K562 (cell line): ENCODE results near the gene LYPD5. TPM values are rescaled to one million over a fixed set of nuclear protein-coding genes. Genes with fewer than 3 reads are reported as not detected.
"Not testable (repeated sequence)": the region's sequence is repeated elsewhere in the genome, so short reads cannot be mapped to it uniquely, and the experiment has no call there.

Experiments
- ATAC-seq: fragments of 200-7000 bp; cut with Tn5 transposase; 3 replicates; pipeline ENCODE4 v1.9.1; 2020; ENCODE audit warnings: moderate library complexity
- BruUV-seq: library from RNA; stranded (reverse); fragments of 400-500 nt; replicated peaks from 2 replicates; lab custom pipeline; 2021; lab: Mats Ljungman, UMichigan
- CTCF ChIA-PET: fragments of 300-600 bp; formaldehyde crosslinking; extraction: SDS; loops from one replicate; lab custom pipeline; 2021; ENCODE audit warnings: low intra/inter-chr PET ratio; lab: Yijun Ruan, JAX
- POLR2A ChIA-PET: fragments of 300-600, 350-650 bp; sonication (Branson Sonifier 250); formaldehyde crosslinking; extraction: SDS; loops from one replicate; lab custom pipeline; 2021; ENCODE audit warnings: antibody characterized with exemption, inconsistent platforms; lab: Yijun Ruan, JAX
- DNase-seq, 4 experiments: peaks; one replicate each; pipeline versions ENCODE4 v3.0.0 to v3.0.0-alpha.2; 2011 to 2018; ENCODE audit warnings: low spot score in 3 of 4, mixed read lengths in 3 of 4; ENCODE audit errors: extremely low read depth in 1 of 4
- FAIRE-seq: peaks from 2 replicates; lab custom pipeline; 2011; peaks lifted over from hg19 to GRCh38; lab: Jason Lieb, UNC
- H2AFZ ChIP-seq: 2 replicates; pipeline ENCODE4 v1.6.0; 2011; ENCODE audit warnings: low read depth, low read length, control low read depth, inconsistent platforms
- H3K27ac ChIP-seq: fragments of 200-600 bp; 3 replicates; pipeline ENCODE4 v1.8.0; 2011; ENCODE audit warnings: low read depth, mild to moderate bottlenecking, control low read depth, inconsistent platforms, low read length, moderate library complexity, mixed read lengths; ENCODE audit errors: extremely low read depth
- H3K27me3 ChIP-seq, 2 experiments: fragments of 300-600 bp in 1 of 2; 2 replicates in 1 of 2; 3 replicates in 1 of 2; pipeline versions ENCODE4 v1.6.0 to v1.8.0; 2011; ENCODE audit warnings: inconsistent platforms in 2 of 2, low read length in 2 of 2, mild to moderate bottlenecking in 1 of 2, mixed read lengths in 1 of 2, moderate library complexity in 1 of 2; ENCODE audit not compliant: control insufficient read depth in 2 of 2, insufficient read depth in 2 of 2
- H3K36me3 ChIP-seq: fragments of 300-600 bp; 3 replicates; pipeline ENCODE4 v1.8.0; 2011; ENCODE audit warnings: mild to moderate bottlenecking, low read length, inconsistent platforms; ENCODE audit not compliant: control insufficient read depth, insufficient read depth
- H3K4me1 ChIP-seq, 2 experiments: fragments of 200-600 bp in 1 of 2; replicated peaks in 1 of 2; 2 replicates in 1 of 2; 3 replicates in 1 of 2; pipeline versions ENCODE4 v1.5.1 to v1.8.0; 2011; ENCODE audit warnings: inconsistent platforms in 2 of 2, low read length in 2 of 2, mild to moderate bottlenecking in 1 of 2, mixed read lengths in 1 of 2, moderate library complexity in 1 of 2; ENCODE audit not compliant: control insufficient read depth in 2 of 2, insufficient read depth in 2 of 2
- H3K4me2 ChIP-seq: 2 replicates; pipeline ENCODE4 v1.6.1; 2011; ENCODE audit warnings: low read length, control low read depth, inconsistent platforms, mixed read lengths; ENCODE audit not compliant: insufficient read depth
- H3K4me3 ChIP-seq: fragments of 200-600 bp; sonication (generic), shearing (Covaris generic); 2 replicates; pipeline ENCODE4 v1.5.1; 2016; ENCODE audit warnings: control low read depth, inconsistent platforms
- H3K79me2 ChIP-seq: fragments of 200-600 bp; 3 replicates; pipeline ENCODE4 v1.8.0; 2011; ENCODE audit warnings: low read length, inconsistent platforms; ENCODE audit not compliant: control insufficient read depth, insufficient read depth
- H3K9ac ChIP-seq, 2 experiments: 2 replicates each; pipeline versions ENCODE4 v1.6.0 to v1.6.1; 2011; ENCODE audit warnings: low read depth in 2 of 2, low read length in 2 of 2, control low read depth in 1 of 2, inconsistent platforms in 1 of 2, mild to moderate bottlenecking in 1 of 2, mixed read lengths in 1 of 2; ENCODE audit not compliant: insufficient read depth in 1 of 2
- H3K9me1 ChIP-seq: one replicate; pipeline ENCODE4 v1.6.0; 2011; ENCODE audit warnings: inconsistent platforms, mild to moderate bottlenecking, low read length, moderate library complexity; ENCODE audit not compliant: control insufficient read depth, insufficient read depth
- H3K9me3 ChIP-seq: replicated peaks from 2 replicates; pipeline ENCODE4 v1.5.1; 2011; ENCODE audit warnings: low read depth, low read length, inconsistent platforms; ENCODE audit not compliant: control insufficient read depth, insufficient read depth
- H4K20me1 ChIP-seq: replicated peaks from 2 replicates; pipeline ENCODE4 v1.6.1; 2011; ENCODE audit warnings: low read length, inconsistent platforms, mixed read lengths; ENCODE audit not compliant: control insufficient read depth, insufficient read depth
- CREB3L1 ChIP-seq: fragments of 450-650 bp; IDR thresholded peaks from 2 replicates; pipeline ENCODE4 v1.6.1; 2014; ENCODE audit warnings: low read depth, mild to moderate bottlenecking, moderate library complexity, borderline replicate concordance
- E2F5 ChIP-seq: sonication (generic); formaldehyde crosslinking; IDR thresholded peaks from 2 replicates; pipeline ENCODE4 v1.8.0; 2022; ENCODE audit warnings: mild to moderate bottlenecking, missing genetic modification reagents
- GATAD2A ChIP-seq: fragments of 450-650 bp; IDR thresholded peaks from 2 replicates; pipeline ENCODE4 v1.6.1; 2017
- L3MBTL2 ChIP-seq: fragments of 450-650 bp; IDR thresholded peaks from 2 replicates; pipeline ENCODE4 v1.6.1; 2016; ENCODE audit warnings: mild to moderate bottlenecking, moderate library complexity
- MLLT1 ChIP-seq, 2 experiments: fragments of 450-650 bp; IDR thresholded peaks; 2 replicates each; pipeline ENCODE4 v1.6.1; 2016
- POLR2G ChIP-seq: fragments of 200-400 bp; formaldehyde crosslinking; IDR thresholded peaks from 2 replicates; pipeline ENCODE4 v1.6.1; 2017; ENCODE audit warnings: low read depth, mild to moderate bottlenecking, antibody characterized with exemption, low read length, moderate library complexity
- POLR3G ChIP-seq: IDR thresholded peaks from 2 replicates; pipeline ENCODE4 v1.6.1; 2011; ENCODE audit not compliant: insufficient read length, insufficient replicate concordance; ENCODE audit errors: extremely low read depth
- RBM39 ChIP-seq: fragments of 200-400 bp; formaldehyde crosslinking; optimal IDR thresholded peaks from 2 replicates; pipeline ENCODE3; 2018; ENCODE audit warnings: low read depth, low read length
- SETDB1 ChIP-seq: IDR thresholded peaks from one replicate; pipeline ENCODE4 v1.6.1; 2012; ENCODE audit warnings: low read length, control low read depth, inconsistent platforms
- SMARCC2 ChIP-seq: fragments of 450-650 bp; IDR thresholded peaks from 2 replicates; pipeline ENCODE4 v1.6.1; 2017; ENCODE audit warnings: antibody characterized with exemption, moderate library complexity, mild to moderate bottlenecking, low read depth
- SUPT5H ChIP-seq: fragments of 450-650 bp; IDR thresholded peaks from 2 replicates; pipeline ENCODE4 v1.6.1; 2016
- ZBED1 ChIP-seq: IDR thresholded peaks from 2 replicates; pipeline ENCODE4 v1.6.1; 2014
- ZMIZ1 ChIP-seq, 2 experiments: fragments of 150-350 bp in 1 of 2; IDR thresholded peaks; 2 replicates each; pipeline ENCODE4 v1.6.1; 2012 to 2016; ENCODE audit warnings: low read depth in 2 of 2, low read length in 2 of 2, mild to moderate bottlenecking in 1 of 2, moderate library complexity in 1 of 2
- WGBS: fragments of 100-300 bp; shearing (Covaris generic); methylation state at CpG from one replicate; pipeline ENCODE4 v1.1.6; 2016; ENCODE audit warnings: low coverage, mixed read lengths; ENCODE audit not compliant: insufficient coverage; ENCODE audit errors: missing lambda C conversion rate; 5-methylcytosine and 5-hydroxymethylcytosine counted together
- in situ Hi-C: fragments of 300-500 bp; cut with MboI; formaldehyde crosslinking; loops from 4 replicates; pipeline ENCODE4 v1.15.0; 2018; ENCODE audit warnings: inconsistent platforms, mixed read lengths
- intact Hi-C: fragments of 100-400 bp; cut with micrococcal nuclease; formaldehyde crosslinking; loops from 2 replicates; pipeline ENCODE4 v1.14.2; 2022
- polyA plus RNA-seq, 8 experiments: library from polyadenylated mRNA; depleted of rRNA in 4 of 8; stranded (reverse) in 5 of 8; unstranded in 3 of 8; fragments of >200 nt; fragmentation: Nextera tagmentation in 2 of 8; fragmentation: Illumina TruSeq in 1 of 8; extraction: Ambion mirVana in 2 of 8; extraction: Trizol in 1 of 8; gene quantifications; 2 replicates each; pipeline versions ENCODE4 v1.2.1 to v1.2.3, GENCODE V29; 2011 to 2014; ENCODE audit warnings: inconsistent platforms in 1 of 8, missing spikeins in 1 of 8
- total RNA-seq, 7 experiments: library from RNA; depleted of rRNA in 6 of 7; stranded (reverse); fragments of >200 nt in 6 of 7; fragmentation: Illumina TruSeq in 2 of 7; extraction: Trizol in 2 of 7; gene quantifications; 2 replicates each; pipeline versions ENCODE4 v1.2.1 to v1.2.3, GENCODE V29; 2011 to 2021; ENCODE audit warnings: low replicate concordance in 1 of 7

The LYPD5 gene
- total and polyA plus RNA-seq, 9 of the 15 experiments (the other 6 are each of a cell fraction or from before 2014, with no cell fraction given): 0.03 to 0.22 (median 0.10) TPM; not detected in 3

- TF ChIP-seq POLR2G: peak; percentile 68
- no peak for TF ChIP-seq ZMIZ1 (IDR thresholded peaks at IDR 0.05; ENCODE audit: low read depth in 2 of 2, low read length in 2 of 2)
- TF ChIP-seq RBM39: no peak
- TF ChIP-seq SMARCC2: no peak
- TF ChIP-seq SETDB1: no peak
- TF ChIP-seq SUPT5H: peak; percentile 66; the same call in 1 of the 2 replicates
- peak in 1 of 2 experiments; percentile 51; a peak in 1 of 4 replicates for TF ChIP-seq MLLT1 (IDR thresholded peaks at IDR 0.05)
- no peak for TF ChIP-seq ZBED1
- no peak for TF ChIP-seq GATAD2A
- TF ChIP-seq POLR3G: no peak
- peak; percentile 67; the same call in 1 of the 2 replicates for TF ChIP-seq CREB3L1
- TF ChIP-seq E2F5 (CRISPR knock-in tag): no peak
- TF ChIP-seq L3MBTL2: peak; percentile 78
These were observed 24.8 kb upstream of the LYPD5 start, which contains the start of gene ZNF283 (continued) for GRCh38 chr19:43826787-43827754.

GRCh38 chr19:43824572-43824971, 22.3 kb upstream of the LYPD5 start:
- H3K9me3 ChIP-seq, in situ Hi-C loops, H3K27ac ChIP-seq, H3K4me1 ChIP-seq, H3K4me3 ChIP-seq, FAIRE-seq, H3K79me2 ChIP-seq, DNase-seq, CTCF ChIA-PET, H3K4me2 ChIP-seq, intact Hi-C loops, H4K20me1 ChIP-seq, H3K9ac ChIP-seq, ATAC-seq, H2AFZ ChIP-seq, BruUV-seq, H3K9me1 ChIP-seq, H3K36me3 ChIP-seq, POLR2A ChIA-PET: not testable (repeated sequence)
- 5% methylated on average over 4 of the region's 4 CpGs for WGBS
- peaks cover 10 to 11% of the 10 kb centered on the region in 2 experiments for H3K27me3 ChIP-seq
